Measurements from ENCODE around the gene SLC22A23.

DNA sequence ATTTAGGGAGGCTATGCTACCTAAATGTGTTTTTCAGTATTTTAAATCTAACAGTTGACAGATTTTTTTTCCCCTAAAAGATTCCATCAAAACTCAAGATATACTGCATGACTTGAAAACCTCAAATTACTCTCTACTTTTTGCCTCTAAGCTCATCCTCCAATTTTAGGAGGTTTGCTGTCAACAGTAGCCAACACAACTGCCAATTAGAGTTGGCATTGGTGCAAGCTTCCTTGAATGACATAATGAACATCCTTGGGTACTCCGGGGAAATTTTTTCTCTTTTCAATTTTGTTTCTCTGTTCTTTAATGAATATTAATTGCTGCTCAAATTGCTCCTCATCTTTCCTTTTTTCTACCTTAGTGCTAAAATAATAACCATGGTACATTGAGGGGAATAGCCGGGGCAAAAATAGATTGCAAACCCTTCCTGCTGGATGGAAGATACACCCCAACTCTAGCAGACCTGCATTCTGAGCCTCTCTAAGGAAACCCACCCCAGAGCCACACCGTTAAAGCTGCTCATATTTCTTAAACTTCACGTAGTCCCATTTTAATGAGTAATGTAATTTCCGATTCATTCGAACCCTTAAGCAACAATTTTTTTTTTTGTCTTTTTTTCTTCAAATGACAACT is 34.3 kb downstream of the SLC22A23 start:
- TF ChIP-seq GATA2 (IDR thresholded peaks at IDR 0.05; ENCODE audit: low read depth, low read length): no peak
- TF ChIP-seq GATA3 (IDR thresholded peaks at IDR 0.05; ENCODE audit: low read depth, low read length): no peak
